Keratinocyte (primary cell): ENCODE results near the gene ANKS1B. TPM values are rescaled to one million over a fixed set of nuclear protein-coding genes. Genes with fewer than 3 reads are reported as not detected.

Source experiments
- DNase-seq: peaks from one replicate; pipeline ENCODE4 v3.0.0-alpha.2; 2011; ENCODE audit warnings: low read depth, missing footprints, low spot score
- FAIRE-seq: peaks from 2 replicates; lab custom pipeline; 2011; peaks lifted over from hg19 to GRCh38; lab: Jason Lieb, UNC
- H2AFZ ChIP-seq: 2 replicates; pipeline ENCODE4 v1.6.0; 2012; ENCODE audit warnings: low read length, control low read depth, inconsistent platforms; ENCODE audit not compliant: control insufficient read depth
- H3K27ac ChIP-seq: 2 replicates; pipeline ENCODE4 v1.5.1; 2011; ENCODE audit warnings: low read length; ENCODE audit not compliant: control insufficient read depth, insufficient read depth
- H3K27me3 ChIP-seq: 3 replicates; pipeline ENCODE4 v1.6.0; 2011; ENCODE audit warnings: low read length; ENCODE audit not compliant: control insufficient read depth, insufficient read depth; ENCODE audit errors: extremely low read depth
- H3K36me3 ChIP-seq, 2 experiments: 2 replicates in 1 of 2; 3 replicates in 1 of 2; pipeline ENCODE4 v1.5.1; 2011; ENCODE audit warnings: low read length in 2 of 2, mild to moderate bottlenecking in 1 of 2; ENCODE audit not compliant: control insufficient read depth in 2 of 2, insufficient read depth in 2 of 2; ENCODE audit errors: extremely low read depth in 1 of 2
- H3K4me1 ChIP-seq: 3 replicates; pipeline ENCODE4 v1.5.1; 2011; ENCODE audit warnings: low read length; ENCODE audit not compliant: control insufficient read depth, insufficient read depth; ENCODE audit errors: extremely low read depth
- H3K4me2 ChIP-seq: 3 replicates; pipeline ENCODE4 v1.6.0; 2011; ENCODE audit warnings: low read depth, low read length; ENCODE audit not compliant: control insufficient read depth, insufficient read depth; ENCODE audit errors: extremely low read depth
- H3K4me3 ChIP-seq, 3 experiments: fragments of 200-600 bp in 1 of 3; sonication (generic) in 1 of 3; 2 replicates in 2 of 3; 3 replicates in 1 of 3; pipeline ENCODE4 v1.5.1; 2011 to 2016; ENCODE audit warnings: low read length in 3 of 3, mild to moderate bottlenecking in 3 of 3, control low read depth in 2 of 3, inconsistent platforms in 1 of 3, low read depth in 1 of 3, mixed read lengths in 1 of 3, mixed run types in 1 of 3, moderate library complexity in 1 of 3; ENCODE audit not compliant: control insufficient read depth in 2 of 3, insufficient read depth in 2 of 3; ENCODE audit errors: extremely low read depth in 1 of 3
- H3K79me2 ChIP-seq: 2 replicates; pipeline ENCODE4 v1.6.0; 2012; ENCODE audit warnings: low read length; ENCODE audit not compliant: control insufficient read depth, insufficient read depth
- H3K9ac ChIP-seq: 3 replicates; pipeline ENCODE4 v1.6.0; 2011; ENCODE audit warnings: low read length; ENCODE audit not compliant: control insufficient read depth, insufficient read depth; ENCODE audit errors: extremely low read depth
- H3K9me1 ChIP-seq: 3 replicates; pipeline ENCODE4 v1.6.0; 2011; ENCODE audit warnings: low read length; ENCODE audit not compliant: control insufficient read depth, insufficient read depth; ENCODE audit errors: extremely low read depth
- H3K9me3 ChIP-seq: 2 replicates; pipeline ENCODE4 v1.5.1; 2012; ENCODE audit warnings: low read depth, low read length; ENCODE audit not compliant: control insufficient read depth
- H4K20me1 ChIP-seq: 3 replicates; pipeline ENCODE4 v1.6.0; 2011; ENCODE audit warnings: low read length; ENCODE audit not compliant: control insufficient read depth, insufficient read depth; ENCODE audit errors: extremely low read depth
- CTCF ChIP-seq, 3 experiments: IDR thresholded peaks in 1 of 3; conservative IDR thresholded peaks in 1 of 3; optimal IDR thresholded peaks in 1 of 3; 2 replicates in 2 of 3; 3 replicates in 1 of 3; pipeline versions ENCODE3 to v1.5.1; 2011; ENCODE audit warnings: low read length in 3 of 3, mild to moderate bottlenecking in 3 of 3, moderate library complexity in 2 of 3, control low read depth in 1 of 3, inconsistent platforms in 1 of 3; ENCODE audit not compliant: insufficient read depth in 2 of 3; ENCODE audit errors: extremely low read depth in 1 of 3
- EZH2 ChIP-seq: IDR thresholded peaks from one replicate; pipeline ENCODE4 v1.6.1; 2012; ENCODE audit warnings: inconsistent platforms, mild to moderate bottlenecking, low read length, moderate library complexity
- dilution Hi-C: fragments of 300-500 bp; cut with MboI; formaldehyde crosslinking; loops from one replicate; pipeline ENCODE4 v1.7.0; 2020; ENCODE audit warnings: low sequenced_read_pairs; ENCODE audit not compliant: extremely low pct_ligation_motif_present
- polyA plus RNA-seq, 5 experiments: library from polyadenylated mRNA; depleted of rRNA in 3 of 5; stranded (reverse) in 3 of 5; stranded (forward) in 1 of 5; unstranded in 1 of 5; fragments of >200 nt; gene quantifications; 1 replicate in 1 of 5; 2 replicates in 3 of 5; 3 replicates in 1 of 5; pipeline versions ENCODE4 v1.2.1 to v1.2.3, GENCODE V29; 2011 to 2012; ENCODE audit warnings: missing spikeins in 2 of 5, low read depth in 1 of 5, low replicate concordance in 1 of 5

ANKS1B gene
- polyA plus RNA-seq, 1 donor (not counting 4 experiments of a cell fraction or from before 2014, with no cell fraction given): not detected

GRCh38 chr12:99039367-99040120 is 945.2 kb downstream of the ANKS1B start:
- Histone ChIP-seq H3K4me3 (no peak overlapping the region), H3K27ac (no peak overlapping the region), H3K9me1 (no peaks in the 10 kb centered on the region), H3K4me1 (no peaks in the 10 kb centered on the region), H3K27me3 (no peaks in the 10 kb centered on the region), H4K20me1 (no peaks in the 10 kb centered on the region), H3K9ac (no peak overlapping the region), H3K79me2 (no peaks in the 10 kb centered on the region), H2AFZ (no peak overlapping the region), H3K4me2 (no peak overlapping the region), H3K36me3 (no peaks in the 10 kb centered on the region), H3K9me3 (no peaks in the 10 kb centered on the region)
- TF ChIP-seq EZH2 (no peak), CTCF (optimal IDR thresholded peaks at IDR 0.05 in 1 of 3, IDR thresholded peaks at IDR 0.05 in 1 of 3, conservative IDR thresholded peaks at IDR 0.05 in 1 of 3; ENCODE audit: extremely low read depth in 1 of 3, insufficient read depth in 2 of 3, low read length in 3 of 3) (no peak)
- no peak for DNase-seq
- dilution Hi-C loops: no loop called here
- FAIRE-seq: no peak

GRCh38 chr12:99036566-99036965 is 948.2 kb downstream of the ANKS1B start:
- TF ChIP-seq EZH2 (no peak), CTCF (optimal IDR thresholded peaks at IDR 0.05 in 1 of 3, IDR thresholded peaks at IDR 0.05 in 1 of 3, conservative IDR thresholded peaks at IDR 0.05 in 1 of 3; ENCODE audit: extremely low read depth in 1 of 3, insufficient read depth in 2 of 3, low read length in 3 of 3) (no peak)
- no peaks in the 10 kb centered on the region for H3K4me1 ChIP-seq
- dilution Hi-C loops: no loop called here
- H2AFZ ChIP-seq: no peak overlapping the region
- no peak overlapping the region for H3K9ac ChIP-seq
- H3K4me2 ChIP-seq: no peak overlapping the region
- no peaks in the 10 kb centered on the region for H3K36me3 ChIP-seq
- no peak overlapping the region for H3K27ac ChIP-seq
- no peaks in the 10 kb centered on the region for H4K20me1 ChIP-seq
- no peaks in the 10 kb centered on the region for H3K27me3 ChIP-seq
- DNase-seq (no peak), FAIRE-seq (no peak)
- H3K79me2 ChIP-seq: no peaks in the 10 kb centered on the region
- no peaks in the 10 kb centered on the region for H3K9me3 ChIP-seq
- H3K9me1 ChIP-seq: no peaks in the 10 kb centered on the region
- H3K4me3 ChIP-seq: no peak overlapping the region
